Neural crest cell (in vitro differentiated cells): Measurements from ENCODE around the gene HES7. TPM values are rescaled to one million over a fixed set of nuclear protein-coding genes. Genes with fewer than 3 reads are reported as not detected.
"Not testable (repeated sequence)": the region's sequence is repeated elsewhere in the genome, so short reads cannot be mapped to it uniquely, and the experiment has no call there.

ENCODE experiments used
- DNase-seq: peaks from one replicate; pipeline ENCODE4 v3.0.0; 2021; ENCODE audit warnings: low read depth, mixed read lengths, low spot score
- H3K27ac Mint-ChIP-seq: one replicate; pipeline ENCODE4 v1.8.0; 2021; ENCODE audit warnings: mild to moderate bottlenecking, mixed read lengths; ENCODE audit not compliant: unreplicated experiment
- H3K27me3 Mint-ChIP-seq: 2 replicates; pipeline ENCODE4 v1.8.0; 2021; ENCODE audit warnings: low read depth, mild to moderate bottlenecking, mixed read lengths
- H3K36me3 Mint-ChIP-seq: 2 replicates; pipeline ENCODE4 v1.8.0; 2021; ENCODE audit warnings: low read depth, mild to moderate bottlenecking, mixed read lengths
- H3K4me1 Mint-ChIP-seq: 2 replicates; pipeline ENCODE4 v1.8.0; 2021; ENCODE audit warnings: mixed read lengths
- H3K4me3 Mint-ChIP-seq: one replicate; pipeline ENCODE4 v1.8.0; 2021; ENCODE audit warnings: mild to moderate bottlenecking, mixed read lengths
- H3K9me3 Mint-ChIP-seq: 2 replicates; pipeline ENCODE4 v1.8.0; 2021; ENCODE audit warnings: mixed read lengths
- total RNA-seq: library from RNA; stranded (reverse); gene quantifications from 2 replicates; pipeline ENCODE4 v1.2.1, GENCODE V29; 2021
- TF ChIP-seq, protein P1 (sequence below): fragments of 200-600 bp; sonication (generic); conservative IDR thresholded peaks from 2 replicates; pipeline ENCODE4 v1.5.0; 2021; ENCODE audit warnings: antibody characterized with exemption, mild to moderate bottlenecking

HES7 gene
- total RNA-seq, 1 donor from 2014 or later: 0.56 TPM

DNA sequence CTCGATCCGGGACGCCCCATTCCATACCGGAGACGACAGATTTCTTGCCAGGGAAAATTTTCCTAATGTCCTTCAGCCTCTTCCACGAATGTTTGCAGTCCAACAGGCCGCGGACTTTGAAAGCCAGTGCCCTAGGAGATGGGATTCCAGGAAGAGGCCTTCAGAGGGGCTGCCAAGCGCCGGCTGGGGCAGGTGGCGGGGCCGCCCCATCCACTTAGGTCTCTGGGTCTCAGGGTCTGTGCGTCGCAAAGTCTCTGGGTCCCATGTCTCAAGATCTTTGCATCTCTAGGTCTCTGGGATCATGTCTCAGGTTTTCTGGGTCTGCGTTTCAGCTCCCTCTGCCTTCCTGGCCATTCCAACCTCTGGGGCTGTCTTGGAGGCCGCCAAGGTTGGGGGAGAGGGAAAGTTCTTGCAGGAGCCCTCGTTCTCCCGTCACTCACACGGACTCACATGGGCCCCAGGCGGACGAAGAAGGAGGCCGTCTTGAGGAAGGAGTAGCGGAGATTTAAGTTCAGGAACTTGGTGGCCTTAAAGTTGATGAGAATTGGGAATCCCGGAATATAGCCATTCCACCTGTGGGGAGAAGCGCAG is 43.6 kb downstream of the HES7 start:
- no peaks in the 10 kb centered on the region for H3K4me1 Mint-ChIP-seq
- H3K4me3 Mint-ChIP-seq: peak overlapping the region; percentile 90
- TF ChIP-seq, protein P1, sequence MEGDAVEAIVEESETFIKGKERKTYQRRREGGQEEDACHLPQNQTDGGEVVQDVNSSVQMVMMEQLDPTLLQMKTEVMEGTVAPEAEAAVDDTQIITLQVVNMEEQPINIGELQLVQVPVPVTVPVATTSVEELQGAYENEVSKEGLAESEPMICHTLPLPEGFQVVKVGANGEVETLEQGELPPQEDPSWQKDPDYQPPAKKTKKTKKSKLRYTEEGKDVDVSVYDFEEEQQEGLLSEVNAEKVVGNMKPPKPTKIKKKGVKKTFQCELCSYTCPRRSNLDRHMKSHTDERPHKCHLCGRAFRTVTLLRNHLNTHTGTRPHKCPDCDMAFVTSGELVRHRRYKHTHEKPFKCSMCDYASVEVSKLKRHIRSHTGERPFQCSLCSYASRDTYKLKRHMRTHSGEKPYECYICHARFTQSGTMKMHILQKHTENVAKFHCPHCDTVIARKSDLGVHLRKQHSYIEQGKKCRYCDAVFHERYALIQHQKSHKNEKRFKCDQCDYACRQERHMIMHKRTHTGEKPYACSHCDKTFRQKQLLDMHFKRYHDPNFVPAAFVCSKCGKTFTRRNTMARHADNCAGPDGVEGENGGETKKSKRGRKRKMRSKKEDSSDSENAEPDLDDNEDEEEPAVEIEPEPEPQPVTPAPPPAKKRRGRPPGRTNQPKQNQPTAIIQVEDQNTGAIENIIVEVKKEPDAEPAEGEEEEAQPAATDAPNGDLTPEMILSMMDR: peak; percentile 37
- peaks cover 91% of the 10 kb centered on the region for H3K27me3 Mint-ChIP-seq
- no peaks in the 10 kb centered on the region for H3K9me3 Mint-ChIP-seq
- DNase-seq: no peak
- no peaks in the 10 kb centered on the region for H3K36me3 Mint-ChIP-seq
- no peak overlapping the region for H3K27ac Mint-ChIP-seq

DNA sequence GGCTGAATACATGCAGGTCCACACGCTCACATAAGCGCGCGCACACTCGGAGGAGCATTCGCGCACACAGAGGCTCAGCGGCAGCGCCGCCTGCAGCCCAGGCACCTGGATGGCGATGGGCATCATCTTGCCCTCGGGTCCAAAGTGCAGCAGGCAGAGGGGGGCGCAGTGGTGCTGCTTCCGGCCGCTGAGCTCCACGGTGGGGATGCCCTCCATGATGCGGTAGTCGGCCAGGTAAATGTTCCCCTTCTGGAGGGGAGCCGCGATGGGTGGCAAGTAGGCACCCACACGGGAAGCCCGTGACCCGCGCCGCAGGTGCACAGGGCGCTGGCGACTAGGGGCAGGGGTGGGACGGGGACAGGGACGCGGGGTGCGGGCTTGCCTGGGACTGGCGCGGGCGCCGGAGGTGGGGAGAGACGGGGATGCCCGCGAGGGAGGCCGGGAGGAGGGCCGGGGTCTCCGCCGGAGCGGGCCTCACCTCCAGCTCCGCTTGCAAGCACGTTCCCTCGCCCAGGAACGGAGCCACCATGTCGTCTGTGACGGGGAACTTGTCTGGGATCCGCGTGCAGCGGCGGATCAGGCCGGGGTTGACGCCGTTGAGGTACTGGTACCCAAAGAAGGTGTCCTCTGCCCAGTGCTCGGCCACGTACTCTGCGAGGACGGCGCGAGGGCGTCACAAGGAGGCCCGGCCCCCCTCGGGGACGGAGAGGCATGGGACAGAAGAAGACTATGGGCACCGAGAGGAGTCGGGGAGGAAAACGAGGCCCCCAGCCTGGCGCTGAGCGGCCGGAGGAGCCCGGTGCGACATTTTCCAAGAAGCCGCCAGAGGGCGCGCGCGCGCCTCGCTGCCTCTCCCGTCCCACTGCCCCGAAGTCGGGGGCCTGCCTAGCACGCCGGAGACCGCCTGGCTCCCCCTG is 44.4 kb downstream of the HES7 start:
- no peaks in the 10 kb centered on the region for H3K36me3 Mint-ChIP-seq
- no peaks in the 10 kb centered on the region for H3K9me3 Mint-ChIP-seq
- TF ChIP-seq, protein P1: peak; percentile 96
- peak; percentile 77 for DNase-seq
- H3K4me1 Mint-ChIP-seq: no peaks in the 10 kb centered on the region
- peak overlapping the region; percentile 90 for H3K4me3 Mint-ChIP-seq
- peak overlapping the region; percentile 86 for H3K27ac Mint-ChIP-seq
- peaks cover 96% of the 10 kb centered on the region for H3K27me3 Mint-ChIP-seq

DNA sequence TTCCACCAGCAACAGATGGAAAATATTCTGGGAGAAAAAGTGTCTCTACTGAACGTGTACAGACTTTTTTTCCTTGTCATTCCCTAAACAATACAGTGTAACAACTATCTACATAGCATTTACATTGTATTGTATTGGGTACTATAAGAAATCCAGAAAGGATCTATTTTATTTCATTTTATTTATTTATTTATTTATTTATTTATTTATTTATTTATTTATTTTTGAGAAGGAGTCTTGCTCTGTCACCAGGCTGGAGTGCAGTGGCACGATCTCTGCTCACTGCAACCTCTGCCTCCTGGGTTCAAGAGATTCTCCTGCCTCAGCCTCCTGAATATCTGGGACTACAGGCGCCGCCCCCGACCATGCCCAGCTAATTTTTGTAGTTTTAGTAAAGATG is 46.0 kb downstream of the HES7 start:
- H3K27me3 Mint-ChIP-seq: peaks cover 97% of the 10 kb centered on the region
- H3K4me1 Mint-ChIP-seq, H3K9me3 Mint-ChIP-seq, DNase-seq, H3K27ac Mint-ChIP-seq, H3K36me3 Mint-ChIP-seq: not testable (repeated sequence)
- H3K4me3 Mint-ChIP-seq: peak overlapping the region; percentile 43

DNA sequence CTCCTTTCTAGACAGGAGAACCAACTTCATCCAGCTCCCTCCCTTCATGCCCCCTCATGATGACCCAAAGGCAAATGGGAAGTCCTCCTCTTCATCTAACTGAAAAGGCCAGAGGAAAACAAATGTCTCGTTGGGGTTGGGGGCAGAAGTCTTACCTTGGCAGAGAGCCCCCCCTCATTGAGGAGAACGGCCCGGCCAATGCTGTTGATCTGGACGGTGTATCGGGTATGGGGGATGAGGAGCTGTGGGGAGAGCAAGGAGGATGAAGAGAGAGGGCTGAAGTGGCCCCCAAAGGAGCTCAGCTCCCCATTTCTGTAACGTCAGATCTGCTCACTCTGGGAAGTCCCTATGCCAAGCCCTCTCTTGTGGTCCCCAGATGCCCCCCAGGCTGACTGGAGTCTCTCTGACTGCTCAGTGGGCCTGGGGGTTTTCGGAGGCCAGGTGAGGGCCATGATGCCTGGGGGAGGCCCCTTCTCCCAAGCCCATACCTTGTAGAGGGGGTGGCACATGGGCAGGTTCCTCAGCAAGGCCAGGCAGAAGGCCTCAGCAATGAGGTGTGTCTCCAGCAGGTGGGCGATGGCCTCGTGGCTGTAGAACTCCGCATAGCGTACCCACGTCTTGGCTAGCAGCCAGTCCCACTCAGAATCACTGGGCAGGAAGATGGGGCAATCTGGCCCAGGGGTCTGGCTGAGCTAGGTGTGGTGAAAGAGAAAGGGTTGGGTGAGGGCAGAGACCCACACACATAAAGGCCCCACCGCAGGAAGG is 47.2 kb downstream of the HES7 start:
- no peak for DNase-seq
- H3K27me3 Mint-ChIP-seq: peaks cover 97% of the 10 kb centered on the region
- H3K4me3 Mint-ChIP-seq: no peak overlapping the region
- no peaks in the 10 kb centered on the region for H3K9me3 Mint-ChIP-seq
- H3K36me3 Mint-ChIP-seq: no peaks in the 10 kb centered on the region
- H3K4me1 Mint-ChIP-seq: peaks cover 15% of the 10 kb centered on the region
- no peak overlapping the region for H3K27ac Mint-ChIP-seq
- TF ChIP-seq, protein P1: no peak

DNA sequence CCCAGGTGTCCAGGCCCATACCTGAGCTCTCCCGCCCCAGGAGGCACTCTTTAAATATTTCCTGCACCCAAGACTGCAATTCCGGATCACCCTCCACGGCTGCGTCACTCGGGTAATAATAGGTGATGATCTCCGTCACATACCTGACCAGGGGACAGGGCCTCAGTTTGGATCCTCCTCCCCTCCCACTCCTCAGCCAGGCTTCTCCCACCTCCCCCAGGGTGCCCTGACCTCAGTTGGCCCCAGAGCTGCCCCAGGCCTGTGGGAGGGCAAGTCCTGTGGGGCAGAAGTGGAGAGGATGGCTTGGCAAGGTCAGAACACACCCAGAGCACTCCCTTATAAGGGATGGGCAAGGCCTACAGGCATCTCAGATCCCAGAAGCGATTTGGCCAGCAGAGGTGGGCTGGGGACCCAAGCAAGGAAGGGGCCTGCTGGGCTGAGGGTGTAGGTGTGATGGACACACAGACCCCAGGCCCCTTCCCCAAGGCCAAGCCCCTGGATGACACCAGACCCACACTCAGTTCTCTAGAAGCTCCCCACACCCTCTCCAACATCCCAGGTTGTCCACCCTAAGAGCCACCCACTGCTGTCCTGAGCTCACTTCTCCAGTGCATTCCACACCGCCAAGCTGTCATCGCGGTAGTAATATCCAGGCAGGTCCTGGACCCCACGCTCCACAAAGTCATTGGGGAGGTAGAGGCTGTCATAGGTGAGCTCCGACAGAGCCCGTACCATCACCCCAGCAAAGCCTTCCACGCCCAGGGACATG is 48.1 kb downstream of the HES7 start:
- no peak for DNase-seq
- Mint-ChIP-seq H3K4me1 (peaks cover 15% of the 10 kb centered on the region), H3K36me3 (no peaks in the 10 kb centered on the region), H3K9me3 (no peaks in the 10 kb centered on the region), H3K4me3 (no peak overlapping the region), H3K27me3 (peaks cover 97% of the 10 kb centered on the region), H3K27ac (no peak overlapping the region)
- TF ChIP-seq, protein P1: no peak
